IPS DF 4.7 (cell line): Measurements from ENCODE around the gene ROPN1B.

Source experiments
- DNase-seq: peaks from one replicate; pipeline ENCODE4 v3.0.0-alpha.2; 2013; ENCODE audit warnings: low spot score; ENCODE audit errors: extremely low read depth

Gene ROPN1B

DNA sequence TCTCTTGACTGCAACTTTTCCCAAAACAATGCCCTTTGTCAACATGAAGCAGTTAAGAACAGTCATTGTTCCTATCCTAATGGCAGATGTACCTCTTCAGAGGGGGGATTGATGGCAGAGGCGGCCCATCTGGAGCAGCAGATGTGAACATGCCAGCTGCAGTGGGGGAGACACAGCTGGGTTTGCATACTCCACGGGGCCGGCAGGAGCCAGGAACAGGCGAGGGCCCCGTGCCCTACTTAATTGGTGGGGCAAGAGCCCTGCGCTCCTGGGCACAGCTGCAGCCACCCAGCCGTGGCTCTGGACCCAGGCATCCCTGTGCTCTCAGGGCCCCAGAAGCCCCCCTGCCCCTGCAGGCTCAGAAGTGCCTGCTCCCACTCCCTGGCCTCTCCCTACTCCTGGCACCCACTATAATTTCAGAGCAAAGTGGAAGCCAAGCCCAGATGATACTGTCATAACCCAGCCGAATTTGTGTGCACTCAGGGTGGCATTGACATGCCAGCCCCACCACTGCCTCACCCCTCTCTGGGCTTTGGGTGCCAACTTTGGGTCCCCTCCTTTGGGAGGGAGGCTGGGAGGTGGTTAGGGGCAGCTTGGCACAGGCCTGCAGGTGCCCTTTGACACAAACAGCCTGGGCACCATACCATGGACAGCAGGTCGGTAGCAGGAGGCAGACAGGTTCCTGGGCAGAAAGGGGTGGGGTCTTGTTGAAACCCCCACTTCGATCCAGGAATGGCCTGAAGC, 34.6 kb downstream of the ROPN1B start:
- DNase-seq = no peak

- DNase-seq = no peak
Measured at GRCh38 chr3:126004217-126004616, 35.2 kb downstream of the ROPN1B start.

DNA sequence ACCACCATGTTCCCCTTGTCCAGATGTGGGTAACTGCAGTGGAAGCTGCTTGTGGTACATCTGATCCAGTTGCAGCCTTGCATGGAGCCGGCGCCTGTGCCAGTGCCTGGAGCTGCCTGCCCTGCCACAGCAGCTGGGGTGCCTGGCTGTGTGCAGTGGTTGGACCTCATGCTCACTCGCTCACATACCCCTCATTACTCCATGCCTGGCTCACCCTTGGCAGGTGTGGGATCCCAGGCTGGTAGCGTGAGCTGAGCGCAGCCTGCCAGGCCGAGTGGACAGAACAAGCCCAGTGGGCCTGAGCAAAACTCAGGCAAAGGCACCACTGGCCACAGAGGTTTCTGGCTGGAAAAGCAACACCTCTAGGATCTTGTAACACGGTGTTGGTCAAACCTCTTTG, 35.7 kb downstream of the ROPN1B start:
- no peak for DNase-seq

DNA sequence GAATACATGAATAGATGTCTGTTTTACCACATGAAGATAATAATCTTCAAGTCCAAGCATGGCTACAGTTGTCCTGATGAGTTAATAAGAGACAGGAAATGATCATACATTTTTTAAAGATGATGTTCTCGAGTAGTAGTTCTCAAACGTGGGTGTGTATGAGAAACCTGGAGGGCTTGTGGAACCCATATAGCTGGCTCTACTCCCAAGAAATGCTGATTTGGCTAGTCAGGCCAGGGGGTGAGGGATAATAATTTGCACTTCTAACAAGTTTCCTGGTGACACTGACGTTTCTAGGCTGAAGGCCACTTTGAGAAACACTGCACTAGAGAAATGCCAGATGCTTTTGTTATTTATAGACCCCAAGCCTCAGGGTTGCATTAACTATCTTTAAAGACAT, 37.0 kb downstream of the ROPN1B start:
- DNase-seq = no peak

GRCh38 chr3:126008219-126008618, 39.2 kb downstream of the ROPN1B start:
- DNase-seq = no peak

- DNase-seq = no peak
Measured at GRCh38 chr3:126009181-126009580, 40.2 kb downstream of the ROPN1B start.

DNA sequence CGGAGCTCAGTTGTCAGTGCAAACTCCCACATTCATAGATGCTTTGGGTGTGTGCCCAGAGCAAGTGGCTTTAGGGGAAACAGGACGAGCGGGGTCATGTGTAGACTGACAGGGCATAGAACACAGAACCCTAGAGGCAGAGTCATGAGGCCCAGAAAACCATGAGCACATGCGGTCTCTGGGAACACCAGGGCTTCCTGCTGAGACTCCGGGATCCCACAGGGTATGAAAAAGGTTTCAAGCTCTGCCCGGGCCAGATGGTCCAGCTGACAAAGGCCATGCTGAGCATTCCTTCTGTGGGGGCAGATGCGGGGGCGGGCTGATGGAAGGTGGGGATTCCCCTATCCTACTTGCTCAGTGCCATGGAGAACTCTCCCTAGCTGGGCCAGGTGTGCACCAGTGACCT, 44.8 kb downstream of the ROPN1B start:
- DNase-seq = no peak

DNA sequence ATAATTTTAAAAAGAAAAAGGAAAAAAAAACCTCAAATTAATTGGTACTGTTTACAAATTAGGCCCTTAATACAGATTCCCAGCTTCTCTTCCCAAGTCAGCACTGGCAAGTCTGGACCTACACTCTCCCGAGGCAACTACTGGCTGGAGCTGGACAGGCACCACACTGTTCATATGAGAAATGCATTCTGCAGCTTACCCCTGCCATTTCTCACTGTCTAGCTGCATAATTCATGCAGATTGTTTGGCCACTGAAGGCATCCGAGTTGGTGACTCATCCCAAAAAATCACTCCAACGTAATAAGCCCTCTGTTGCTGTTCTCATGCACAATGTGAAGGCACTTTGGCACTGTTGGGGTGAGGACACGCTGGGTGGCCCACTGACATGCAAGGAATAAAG, 45.3 kb downstream of the ROPN1B start:
- DNase-seq = no peak

DNA sequence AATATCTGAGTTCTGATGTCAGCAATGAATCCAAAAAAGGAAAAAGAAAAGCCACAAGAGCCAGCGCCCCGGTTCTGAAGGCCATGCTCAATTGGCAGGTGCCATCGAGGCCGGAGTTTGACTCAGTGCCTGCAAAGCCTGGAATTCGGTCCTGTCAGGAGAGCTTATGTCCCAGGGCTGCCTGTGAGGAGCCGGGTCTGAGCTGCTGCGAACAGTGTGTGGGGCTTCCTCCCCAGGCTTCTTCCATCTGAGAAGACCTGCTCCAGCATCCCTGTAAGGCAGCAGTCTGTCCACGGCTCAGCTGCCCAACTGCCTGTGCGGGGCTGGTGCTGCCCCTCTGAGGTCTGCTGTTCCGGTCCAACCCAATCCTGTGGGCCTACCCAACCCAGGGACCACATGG, 46.1 kb downstream of the ROPN1B start:
- DNase-seq = no peak

DNA sequence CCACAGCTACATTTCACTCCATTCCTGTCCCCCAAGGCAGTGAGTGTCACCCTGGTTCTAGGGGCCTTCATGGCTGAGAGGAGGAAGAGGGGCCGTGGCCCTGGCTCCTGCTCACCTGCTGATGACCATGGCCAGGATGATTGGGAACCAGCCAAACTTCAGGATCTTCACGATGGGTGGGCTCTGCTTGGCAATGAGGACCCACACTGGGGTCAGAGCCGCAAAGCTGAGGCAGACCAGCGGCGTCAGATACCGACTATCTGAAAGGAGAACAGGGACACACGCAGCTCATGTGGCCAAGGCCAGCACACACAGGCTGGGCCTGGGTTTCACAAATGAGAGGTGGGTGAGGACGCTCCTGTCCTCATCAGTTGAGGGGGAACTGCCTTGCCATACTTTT, 47.6 kb downstream of the ROPN1B start:
- no peak for DNase-seq

- DNase-seq = no peak
Measured at GRCh38 chr3:126017362-126017761, 48.4 kb downstream of the ROPN1B start.

DNA sequence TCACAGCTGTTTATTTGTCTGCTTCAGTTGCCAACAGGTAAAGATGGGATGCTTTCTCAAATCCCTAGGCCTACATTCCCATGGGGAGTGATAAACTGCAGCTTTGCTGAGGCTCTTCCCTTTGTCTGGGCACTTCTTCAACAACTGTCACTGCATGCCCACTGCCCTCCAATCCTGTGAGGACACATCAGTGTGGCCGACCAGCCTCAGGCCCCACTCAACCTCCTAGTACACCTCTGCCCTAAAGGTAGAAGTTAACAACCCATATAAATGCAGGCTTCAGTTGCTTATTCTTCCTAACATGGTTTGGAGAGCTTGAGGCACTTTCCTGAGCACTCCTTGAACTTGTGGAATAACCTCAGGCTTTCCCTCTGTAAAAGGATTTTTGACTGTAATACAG, 49.6 kb downstream of the ROPN1B start:
- DNase-seq = no peak

DNA sequence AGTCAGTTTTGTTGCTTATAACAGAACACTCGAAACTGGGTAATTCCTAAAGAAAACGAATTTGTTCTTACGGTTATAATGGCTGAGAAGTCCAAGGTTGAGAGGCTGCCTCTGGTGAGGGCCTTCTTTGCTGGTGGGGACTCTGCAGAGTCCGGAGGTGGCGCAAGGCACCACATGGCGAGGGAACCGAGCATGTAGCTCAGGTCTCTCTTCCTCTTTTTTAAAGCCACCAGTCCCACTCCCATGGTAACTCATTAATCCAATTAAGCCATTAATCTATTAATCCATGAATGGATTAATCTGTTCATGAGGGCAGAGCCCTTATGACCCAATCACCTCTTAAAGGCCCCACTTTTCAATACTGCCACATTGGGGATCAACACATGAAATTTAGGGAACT, 50.0 kb downstream of the ROPN1B start:
- no peak for DNase-seq

GRCh38 chr3:126019683-126020082, 50.7 kb downstream of the ROPN1B start:
- DNase-seq = no peak

- DNase-seq = no peak
Measured at GRCh38 chr3:126021224-126021623, 52.2 kb downstream of the ROPN1B start.

DNA sequence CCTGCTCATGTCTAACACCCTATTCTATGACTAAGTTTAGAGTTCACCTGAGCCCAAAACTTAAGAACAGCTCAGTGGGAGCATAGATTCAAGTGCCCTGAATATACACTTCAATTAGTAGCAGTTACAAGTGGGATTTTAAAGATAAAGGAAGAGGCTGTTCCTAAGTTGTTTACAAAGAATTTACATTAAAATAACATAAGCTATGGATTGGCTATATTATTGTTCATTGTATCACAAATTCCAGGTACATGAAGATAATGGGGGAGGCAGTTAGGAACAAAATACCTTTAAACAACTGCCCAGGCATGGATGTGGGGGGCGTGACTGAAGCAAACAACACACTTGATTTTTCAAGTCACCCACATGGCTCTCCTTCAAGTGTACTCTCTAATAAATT, 52.7 kb downstream of the ROPN1B start:
- DNase-seq = no peak

DNA sequence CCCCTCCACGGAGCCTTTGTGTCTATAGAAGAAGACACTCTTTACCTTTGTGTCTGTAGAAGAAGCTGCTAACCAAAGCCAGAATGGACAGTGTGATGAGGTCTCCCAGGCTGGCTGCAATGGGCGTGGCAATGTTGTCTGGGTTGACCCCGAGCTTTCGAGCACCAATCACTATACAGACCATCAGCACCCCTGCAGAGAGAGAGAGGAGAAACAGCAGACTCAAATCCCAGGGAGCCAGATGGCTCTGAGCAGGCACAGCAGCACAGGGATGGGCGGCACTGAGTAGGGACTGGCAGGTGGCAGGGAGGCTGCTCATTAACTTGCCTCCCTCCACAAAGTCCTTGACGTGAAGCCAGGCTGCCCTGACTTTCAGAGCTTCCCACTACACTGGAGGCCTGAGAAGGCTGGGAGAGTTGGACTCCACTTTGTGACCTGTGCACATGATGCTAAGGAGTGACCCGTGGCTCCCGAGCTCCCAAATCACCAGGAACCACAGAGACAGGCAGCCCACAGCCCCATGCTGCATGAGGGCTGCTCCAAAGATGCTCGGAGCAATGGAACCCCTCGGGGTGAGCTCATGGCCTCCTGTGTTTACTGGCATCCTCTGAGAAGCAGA, 53.9 kb downstream of the ROPN1B start:
- DNase-seq = no peak

DNA sequence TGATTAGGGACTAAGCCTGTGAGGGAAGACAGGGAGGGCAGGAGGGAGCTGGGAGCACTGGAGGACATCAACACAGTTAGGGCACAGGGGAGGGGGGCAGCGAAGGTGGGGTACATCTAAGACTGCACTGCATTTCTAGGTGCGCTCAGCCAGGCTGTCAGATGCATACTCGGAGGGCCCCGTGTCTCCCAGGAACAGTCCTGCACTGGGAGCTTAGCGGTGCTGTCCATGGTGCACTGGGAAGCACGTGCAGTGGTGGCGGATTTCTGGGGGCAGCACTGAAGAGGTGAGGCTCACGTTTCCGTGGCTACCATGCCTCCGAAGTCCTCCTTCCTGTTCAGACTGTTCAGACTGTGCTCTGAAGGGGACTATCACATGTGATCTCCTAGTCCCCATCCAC, 54.4 kb downstream of the ROPN1B start:
- DNase-seq = no peak

DNA sequence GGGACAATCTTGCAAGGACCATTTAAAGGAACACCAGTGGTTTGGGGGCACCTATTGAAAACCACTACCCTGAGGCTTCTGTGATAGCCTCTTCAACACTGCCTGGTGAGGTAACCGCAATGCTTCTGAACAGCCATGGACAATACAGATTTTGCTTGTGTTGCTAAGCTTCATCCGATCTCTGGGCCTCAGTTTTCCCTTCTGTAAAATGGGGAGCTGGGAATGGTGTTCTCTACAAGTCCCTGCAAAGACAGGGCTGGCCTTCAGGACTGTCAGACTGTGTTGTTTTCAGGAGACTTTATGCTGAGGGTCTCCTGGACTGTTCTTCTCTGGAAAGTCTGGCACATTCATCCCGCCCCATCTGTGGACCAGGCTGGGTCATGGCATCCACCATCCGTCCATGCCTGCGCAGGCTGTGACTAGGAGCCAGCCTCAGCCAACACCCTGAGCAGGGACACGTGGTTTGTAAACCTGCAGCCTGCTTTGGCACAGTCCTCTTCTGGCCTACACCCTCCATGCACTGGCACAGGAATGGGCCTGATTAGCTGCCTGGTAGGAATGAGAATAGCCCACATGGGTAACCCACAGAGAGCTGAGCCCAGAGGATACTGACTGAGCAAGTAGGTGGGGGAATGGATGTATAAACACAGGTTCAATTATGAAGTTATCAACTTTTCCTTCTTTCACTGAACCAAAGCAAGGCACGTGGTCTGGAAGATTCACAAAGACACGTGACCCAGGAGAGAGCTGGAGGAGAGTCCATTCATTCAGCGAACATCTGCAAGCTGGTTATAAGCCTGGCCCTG, 55.3 kb downstream of the ROPN1B start:
- no peak for DNase-seq

- no peak for DNase-seq
Measured at GRCh38 chr3:126025116-126025729, 56.2 kb downstream of the ROPN1B start.

DNA sequence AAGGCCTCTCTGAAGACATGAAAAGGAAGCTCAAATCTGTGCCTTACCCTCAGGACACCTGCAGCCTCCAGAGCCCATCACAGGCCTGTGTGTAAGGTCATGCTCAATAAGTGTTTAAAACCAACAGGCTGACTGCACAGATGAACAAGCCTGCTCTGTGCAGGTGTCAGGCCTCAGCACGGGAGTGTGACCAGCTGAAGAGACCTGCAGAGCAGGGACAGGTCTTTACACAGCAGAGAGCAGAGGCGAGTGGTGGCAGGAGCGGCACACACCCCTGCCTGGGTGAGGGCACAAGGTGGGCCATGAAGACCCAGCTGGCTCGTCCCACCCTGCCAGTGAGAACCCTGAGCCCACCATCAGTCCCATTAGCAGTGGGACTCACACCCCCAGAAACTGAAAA, 56.9 kb downstream of the ROPN1B start:
- no peak for DNase-seq

- no peak for DNase-seq
Measured at GRCh38 chr3:126026277-126026751, 57.3 kb downstream of the ROPN1B start.
